HG02642 (cell line): ENCODE data around the gene CNTNAP2.
"Not testable (repeated sequence)": the region's sequence is repeated elsewhere in the genome, so short reads cannot be mapped to it uniquely, and the experiment has no call there.

ENCODE experiments used
- ATAC-seq: cut with Tn5 transposase; IDR thresholded peaks from one replicate; pipeline ENCODE4 v1.9.1; 2021; ENCODE audit warnings: mild to moderate bottlenecking; ENCODE audit not compliant: unreplicated experiment, poor library complexity

Gene CNTNAP2

DNA sequence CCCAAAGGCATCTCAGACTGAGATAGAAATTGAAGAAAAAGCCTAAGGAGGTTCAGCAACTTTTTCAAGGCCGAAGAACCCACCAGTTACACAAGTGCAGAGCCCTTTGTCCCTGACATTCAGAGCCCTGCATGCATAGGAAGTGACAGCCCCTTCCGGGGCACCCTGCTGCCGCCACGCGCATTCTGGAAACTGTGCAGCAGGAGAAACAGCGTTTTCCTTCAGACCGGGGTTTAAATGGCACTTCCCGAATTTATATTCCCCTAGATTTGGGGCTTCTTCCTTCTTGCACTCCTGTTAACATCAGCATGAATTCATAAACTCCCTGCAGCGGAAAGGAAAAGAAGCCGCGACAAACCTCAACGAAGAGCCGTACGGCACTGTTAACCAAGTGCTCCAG lies 2283.5 kb downstream of the CNTNAP2 start:
- ATAC-seq = no peak

DNA sequence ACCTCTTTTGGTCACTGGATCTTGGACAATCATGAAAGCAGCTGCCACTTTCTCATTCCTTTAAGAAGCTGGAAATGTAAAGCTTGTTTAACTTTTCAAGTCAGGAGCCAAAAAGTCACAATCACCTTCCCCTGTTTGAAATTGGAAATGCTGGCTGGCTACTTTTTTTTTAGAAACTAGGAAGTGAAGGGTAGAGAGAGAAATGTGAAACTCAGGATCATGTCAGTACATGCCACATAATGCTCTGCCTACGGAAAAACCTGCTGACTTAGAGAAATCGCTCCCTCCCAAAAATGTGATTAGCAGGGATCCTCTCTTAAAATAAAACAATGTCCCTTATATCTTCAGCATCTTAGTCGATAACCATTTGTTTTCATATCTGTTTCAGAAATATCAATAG lies 2285.6 kb downstream of the CNTNAP2 start:
- no peak for ATAC-seq

DNA sequence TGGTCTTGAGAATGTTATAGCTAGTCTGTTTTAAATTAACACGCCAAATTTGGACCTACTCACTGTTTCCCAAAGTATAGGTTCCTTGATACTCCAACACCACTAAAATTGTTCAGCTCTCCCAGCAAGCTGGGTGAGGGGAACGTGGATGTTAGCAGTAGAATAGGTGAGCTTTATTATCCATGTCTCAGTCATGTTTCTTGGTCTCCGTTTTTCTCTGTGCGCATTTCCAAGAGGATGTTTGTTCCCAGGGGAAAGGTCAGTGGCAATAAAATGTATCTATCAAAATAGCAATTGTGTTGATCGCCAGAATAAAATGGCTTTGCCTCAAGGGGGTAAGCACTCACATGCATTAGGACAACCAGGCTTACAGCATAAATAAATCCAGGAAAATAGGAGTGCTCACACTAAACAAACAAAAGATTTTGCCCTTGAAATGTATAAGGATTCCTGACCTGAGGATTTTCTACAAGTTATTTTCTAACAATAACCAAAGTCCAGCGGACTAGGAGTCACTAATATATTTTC lies 2286.9 kb downstream of the CNTNAP2 start:
- no peak for ATAC-seq

DNA sequence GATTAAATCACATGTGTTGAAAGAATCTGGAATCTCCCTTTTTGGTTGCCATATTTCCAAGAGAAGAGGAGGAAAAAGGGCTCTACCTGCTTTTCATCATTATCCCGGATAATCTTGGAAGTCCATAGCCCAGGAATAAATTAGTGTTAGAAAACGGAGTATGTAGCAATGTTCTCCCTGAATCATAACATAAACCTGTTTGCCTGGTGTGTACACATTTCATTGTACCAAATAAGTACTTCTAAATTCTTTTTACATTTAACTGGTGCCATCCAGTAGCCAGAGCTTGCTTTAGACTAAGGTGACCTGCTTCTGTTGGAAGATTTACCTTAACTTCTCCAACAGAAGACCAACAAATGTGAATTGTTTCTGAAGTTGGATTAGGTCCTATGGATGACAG lies 2291.7 kb downstream of the CNTNAP2 start:
- no peak for ATAC-seq

DNA sequence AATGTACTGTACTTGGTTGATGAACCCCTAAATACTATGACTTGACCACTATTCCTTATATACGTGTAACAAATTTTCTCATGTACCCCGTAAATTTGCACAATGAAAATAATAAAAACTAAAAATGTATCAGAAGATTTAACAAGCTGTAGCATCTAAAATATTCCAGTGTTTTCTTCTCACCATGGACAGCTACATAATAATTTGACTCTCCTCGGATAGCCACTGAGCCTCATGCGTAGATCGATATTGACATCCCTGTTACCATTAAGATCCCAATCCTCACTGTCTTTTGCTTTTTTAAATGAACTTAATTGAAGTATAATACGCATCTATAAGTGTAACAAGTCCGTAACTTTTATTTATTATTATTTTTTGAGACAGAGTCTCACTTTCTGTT lies 2294.3 kb downstream of the CNTNAP2 start:
- ATAC-seq = no peak

DNA sequence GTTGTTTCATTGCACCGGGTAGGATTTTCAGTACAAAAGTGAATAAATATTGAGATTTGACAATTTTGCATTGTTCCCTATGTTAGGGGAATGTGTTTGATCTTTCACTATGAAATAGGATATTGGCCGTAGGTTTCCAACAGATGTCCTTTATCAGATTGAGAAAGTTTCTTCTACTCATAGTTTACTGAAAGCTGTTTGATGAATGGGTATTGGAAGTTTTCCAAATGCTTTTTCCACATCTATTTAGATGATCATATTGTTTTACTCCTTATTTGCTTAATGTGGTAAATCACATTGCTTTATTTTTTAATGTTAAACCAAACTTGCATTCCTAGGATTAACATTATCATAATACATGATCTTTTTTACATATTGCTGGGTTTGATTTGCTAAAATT lies 2296.1 kb downstream of the CNTNAP2 start:
- no peak for ATAC-seq

DNA sequence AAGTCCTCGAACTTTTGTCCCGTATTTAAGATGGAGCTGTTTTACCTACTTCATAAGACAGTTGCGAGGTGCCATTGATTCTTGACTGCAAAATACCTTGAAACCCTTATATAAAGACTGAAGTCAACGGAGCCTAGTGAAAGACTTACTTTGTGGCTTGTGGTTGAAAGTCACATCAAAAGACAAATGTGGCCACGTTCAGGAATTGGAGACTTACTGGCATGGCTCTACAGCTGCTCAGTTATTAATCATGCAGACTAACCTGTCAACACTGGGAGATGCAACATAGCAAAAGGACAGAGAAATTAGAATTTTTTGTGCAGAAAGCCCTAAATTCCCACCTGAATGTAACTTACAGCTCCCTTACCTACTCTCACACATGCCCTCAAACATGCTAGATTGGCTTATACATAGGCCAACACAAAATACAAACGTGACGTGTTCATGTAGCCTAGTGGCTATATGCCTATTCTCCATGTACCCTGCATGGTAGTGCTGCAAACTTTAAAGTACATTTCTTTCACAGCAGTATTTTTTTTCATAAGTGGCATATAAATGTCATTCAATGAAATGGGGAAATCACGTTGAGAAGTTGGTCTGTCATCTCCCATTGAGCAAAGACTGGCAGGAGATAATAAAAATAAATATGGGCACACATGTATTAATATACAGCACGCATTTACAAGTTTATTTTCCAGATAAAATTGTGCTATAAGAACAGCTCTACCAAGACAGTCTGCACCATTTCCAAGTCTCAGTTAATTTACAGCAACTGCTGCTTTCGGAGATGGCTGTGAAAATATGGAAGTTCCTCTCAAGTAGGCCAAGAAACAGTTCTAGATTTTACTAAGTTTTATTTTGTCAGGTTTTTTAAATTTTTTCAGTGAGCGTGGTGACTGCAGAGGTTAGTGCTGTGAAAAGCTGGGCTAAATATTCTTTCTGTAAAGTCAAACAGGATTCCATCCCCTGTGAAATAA lies 2303.5 kb downstream of the CNTNAP2 start:
- ATAC-seq = peak; percentile 77

DNA sequence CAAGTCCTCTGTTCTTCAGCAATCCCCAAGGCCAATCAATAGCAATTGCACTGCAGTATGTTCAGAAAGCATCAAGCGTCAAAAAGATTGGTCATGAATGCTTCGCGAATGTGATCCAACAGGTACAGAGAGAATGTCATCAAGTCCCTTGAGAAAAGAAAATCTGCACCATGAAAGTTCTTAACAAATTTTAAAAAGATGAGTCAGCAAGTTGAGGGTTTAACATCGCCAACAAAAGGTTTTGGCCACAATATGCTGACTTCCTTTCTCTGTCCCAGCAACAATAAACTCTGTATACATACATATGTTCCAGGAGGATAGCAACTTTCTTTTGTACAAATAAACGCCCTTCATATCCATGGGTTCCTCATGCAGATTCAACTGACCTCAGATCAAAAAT lies 2305.4 kb downstream of the CNTNAP2 start:
- ATAC-seq = no peak

DNA sequence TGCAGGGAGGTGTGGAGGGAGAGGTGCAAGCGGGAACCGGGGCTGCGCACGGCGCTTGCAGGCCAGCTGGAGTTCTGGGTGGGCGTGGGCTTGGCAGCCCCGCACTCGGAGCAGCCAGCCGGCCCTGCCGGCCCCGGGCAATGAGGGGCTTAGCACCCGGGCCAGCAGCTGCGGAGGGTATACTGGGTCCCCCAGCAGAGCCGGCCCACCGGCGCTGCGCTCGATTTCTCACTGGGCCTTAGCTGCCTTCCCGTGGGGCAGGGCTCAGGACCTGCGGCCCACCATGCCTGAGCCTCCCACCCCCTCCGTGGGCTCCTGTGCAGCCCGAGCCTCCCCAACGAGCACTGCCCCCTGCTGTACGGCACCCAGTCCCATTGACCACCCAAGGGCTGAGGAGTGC lies 2309.8 kb downstream of the CNTNAP2 start:
- not testable (repeated sequence) for ATAC-seq

DNA sequence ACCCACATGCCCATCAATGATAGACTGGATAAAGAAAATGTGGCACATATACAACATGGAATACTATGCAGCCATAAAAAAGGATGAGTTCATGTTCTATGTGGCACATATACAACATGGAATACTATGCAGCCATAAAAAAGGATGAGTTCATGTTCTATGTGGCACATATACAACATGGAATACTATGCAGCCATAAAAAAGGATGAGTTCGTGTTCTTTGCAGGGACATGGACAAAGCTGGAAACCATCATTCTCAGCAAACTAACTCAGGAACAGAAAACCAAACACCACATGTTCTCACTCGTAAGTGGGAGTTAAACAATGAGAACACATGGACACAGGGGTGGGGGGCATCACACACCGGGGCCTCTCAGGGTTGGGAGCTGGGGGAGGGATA lies 2314.1 kb downstream of the CNTNAP2 start:
- ATAC-seq = not testable (repeated sequence)

DNA sequence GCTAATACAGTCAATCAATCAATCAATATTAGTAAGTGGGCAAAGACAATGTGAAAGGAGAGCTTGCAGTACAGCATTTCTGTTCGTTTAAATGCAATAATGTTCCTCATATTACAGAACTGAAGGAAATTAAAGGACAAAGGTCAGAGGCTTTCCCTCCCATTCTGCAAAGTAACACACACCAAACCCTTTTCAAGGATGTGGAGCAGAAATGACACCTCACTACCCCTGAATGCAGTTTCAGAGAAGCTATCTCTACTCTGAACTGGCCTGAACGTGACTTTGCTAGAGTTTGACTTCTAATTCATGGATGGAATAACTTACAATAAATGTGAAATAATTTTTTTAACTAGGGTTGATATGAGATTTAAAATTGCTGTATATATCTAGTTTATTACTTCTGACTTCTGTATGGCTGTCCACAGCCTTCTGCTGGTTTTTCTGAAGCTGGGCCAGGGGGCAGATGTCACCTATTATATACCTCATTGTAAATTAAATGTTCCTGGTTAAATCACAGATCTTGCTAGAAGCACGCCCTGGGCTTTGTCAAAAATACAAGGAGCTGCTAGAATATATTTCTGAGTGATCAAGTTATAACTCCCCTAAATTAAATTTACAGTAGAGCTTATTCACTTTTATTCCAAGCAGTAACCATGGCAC lies 2317.1 kb downstream of the CNTNAP2 start:
- no peak for ATAC-seq

DNA sequence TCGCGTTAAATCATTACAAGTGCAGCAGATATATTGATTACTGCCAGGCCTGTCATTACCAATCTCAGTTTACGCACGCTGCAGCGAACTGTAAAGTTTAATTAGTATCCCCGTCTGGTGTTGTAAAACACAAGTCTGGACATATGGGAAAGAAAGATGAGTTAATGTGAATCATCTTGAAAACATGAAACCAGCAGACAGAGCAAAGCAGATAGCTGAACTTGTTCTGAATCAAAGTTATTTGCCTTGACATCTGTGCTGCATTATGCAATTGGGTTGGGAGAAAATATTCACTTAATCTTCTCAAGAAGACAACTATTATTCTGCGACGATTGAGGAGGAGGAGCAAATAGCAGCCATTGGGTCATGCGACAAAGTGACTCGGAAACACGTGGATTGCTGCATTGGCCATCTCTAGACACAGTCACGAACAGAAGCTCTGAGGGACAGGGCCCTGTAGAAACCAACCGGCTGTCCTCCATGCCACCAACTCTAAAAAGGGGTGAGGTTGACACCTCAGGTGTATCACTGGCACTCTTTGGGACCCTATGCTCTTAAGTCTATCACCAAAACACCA lies 2317.7 kb downstream of the CNTNAP2 start:
- ATAC-seq = no peak

DNA sequence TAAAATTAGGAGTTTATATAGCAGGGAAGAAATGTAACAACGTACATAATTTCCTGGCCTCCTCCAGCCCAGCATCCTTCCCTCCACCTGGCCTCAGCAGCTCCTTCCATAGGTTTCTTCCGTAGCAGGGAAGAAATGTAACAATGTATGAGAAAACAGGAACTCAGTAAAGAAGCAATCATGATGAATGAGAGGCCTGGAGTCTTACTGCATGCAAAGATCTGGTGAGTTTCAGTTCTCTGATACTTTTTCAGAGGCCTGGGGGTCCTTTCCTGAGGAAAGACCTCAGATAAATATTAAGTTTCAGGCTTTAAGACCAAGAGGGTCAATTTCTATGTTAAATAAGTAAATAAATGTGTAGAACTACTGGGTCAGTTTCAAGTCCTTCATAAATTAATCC lies 2318.3 kb downstream of the CNTNAP2 start:
- no peak for ATAC-seq

DNA sequence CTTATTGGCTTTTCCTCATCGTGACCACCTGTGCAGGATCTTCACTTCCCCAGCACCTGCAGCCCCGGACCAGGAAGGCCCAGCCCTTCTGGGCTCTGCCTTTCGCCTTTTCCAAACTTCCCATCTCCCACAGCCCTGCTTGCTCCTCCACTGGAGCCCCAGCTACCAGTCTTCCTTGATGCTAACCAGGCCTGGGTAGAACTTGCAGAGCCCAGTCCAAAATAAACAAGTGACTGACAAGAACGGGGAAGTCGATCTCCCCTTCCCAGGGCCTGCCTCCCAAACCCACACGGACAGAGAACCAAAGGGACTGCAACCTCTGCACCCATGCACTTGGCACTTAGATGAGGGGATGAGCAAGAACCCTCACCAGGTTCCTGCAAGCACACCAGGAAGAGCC lies 2319.1 kb downstream of the CNTNAP2 start:
- ATAC-seq = no peak

DNA sequence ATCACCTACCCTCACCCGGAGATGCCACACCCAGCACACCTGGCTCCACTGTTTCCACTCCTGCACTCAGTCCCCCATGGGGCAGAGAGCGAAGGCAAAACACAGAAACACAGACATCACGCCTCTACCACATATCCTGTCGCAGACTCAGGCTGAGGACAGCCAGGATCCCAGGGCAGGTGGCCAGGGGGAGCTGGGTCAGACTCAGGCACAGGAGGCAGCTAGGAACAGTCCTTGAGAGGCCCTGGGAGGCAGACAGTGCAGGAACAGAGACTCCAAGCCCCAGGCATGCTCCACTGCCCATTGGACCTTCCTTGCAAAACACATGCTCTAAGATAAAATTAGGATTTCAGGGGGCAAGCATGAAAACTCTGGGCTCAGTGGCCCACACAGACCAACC lies 2319.5 kb downstream of the CNTNAP2 start:
- no peak for ATAC-seq

DNA sequence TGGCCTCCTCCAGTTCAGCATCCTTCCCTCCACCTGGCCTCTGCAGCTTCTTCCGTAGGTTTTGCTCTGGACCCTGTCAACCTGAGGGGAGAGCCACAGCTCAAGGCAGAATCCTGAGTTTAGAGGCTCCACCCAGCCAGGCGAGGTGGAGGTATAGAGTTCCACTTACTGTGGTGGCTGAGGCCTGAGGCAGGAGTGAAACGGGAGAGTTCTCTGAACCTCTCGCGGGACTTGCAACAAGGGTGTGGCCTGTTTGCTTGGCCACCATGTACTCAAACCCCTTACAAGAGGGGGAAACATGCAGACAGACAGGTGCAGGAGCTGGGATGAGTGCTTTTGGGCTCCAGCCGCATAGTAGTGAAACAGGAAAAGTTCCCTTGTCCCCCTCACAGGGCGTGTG lies 2320.0 kb downstream of the CNTNAP2 start:
- ATAC-seq = no peak

DNA sequence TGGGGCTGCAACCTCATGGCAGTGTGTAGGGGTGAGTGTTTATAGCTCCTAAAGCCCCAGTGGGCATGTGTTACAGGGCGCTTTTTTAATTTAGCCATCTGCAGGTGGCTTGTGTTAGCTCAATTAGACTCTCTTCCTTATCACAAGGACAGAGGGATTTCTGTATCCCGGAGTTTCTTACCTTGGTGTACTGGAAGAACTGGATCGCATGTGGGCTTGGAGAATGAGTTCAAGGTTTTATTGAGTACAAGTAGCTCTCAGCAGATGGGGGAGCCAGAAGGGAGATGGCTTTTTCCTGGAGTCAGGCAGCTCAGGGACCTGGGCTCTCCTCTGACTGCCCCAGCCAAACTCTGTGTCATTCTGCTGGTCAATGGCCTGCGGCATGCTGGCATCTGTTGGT lies 2320.4 kb downstream of the CNTNAP2 start:
- no peak for ATAC-seq

DNA sequence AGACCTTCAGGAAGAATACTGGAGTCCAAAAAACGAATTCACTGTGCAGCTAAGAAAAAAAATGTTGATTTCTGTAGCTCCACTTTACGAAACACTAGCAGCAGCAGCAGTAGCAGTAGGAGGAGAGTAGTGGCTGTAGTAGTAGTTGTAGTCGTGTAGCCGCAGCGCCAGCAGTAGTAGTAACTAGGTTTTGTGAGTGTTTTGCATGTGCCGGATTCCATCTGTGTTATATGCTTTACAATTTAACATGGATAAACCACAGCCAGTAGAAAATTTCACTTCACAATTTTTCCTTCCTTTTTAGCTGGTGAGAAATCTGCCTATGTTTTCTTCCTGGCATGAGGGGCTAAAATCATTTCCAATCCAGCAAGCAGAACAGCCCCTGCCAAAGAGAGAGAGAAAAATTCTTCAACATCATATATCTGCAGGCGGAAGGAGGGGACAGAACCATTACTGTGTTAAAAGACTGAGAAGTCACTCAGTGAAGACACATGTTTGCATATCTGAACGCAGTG lies 2325.6 kb downstream of the CNTNAP2 start:
- ATAC-seq = no peak

DNA sequence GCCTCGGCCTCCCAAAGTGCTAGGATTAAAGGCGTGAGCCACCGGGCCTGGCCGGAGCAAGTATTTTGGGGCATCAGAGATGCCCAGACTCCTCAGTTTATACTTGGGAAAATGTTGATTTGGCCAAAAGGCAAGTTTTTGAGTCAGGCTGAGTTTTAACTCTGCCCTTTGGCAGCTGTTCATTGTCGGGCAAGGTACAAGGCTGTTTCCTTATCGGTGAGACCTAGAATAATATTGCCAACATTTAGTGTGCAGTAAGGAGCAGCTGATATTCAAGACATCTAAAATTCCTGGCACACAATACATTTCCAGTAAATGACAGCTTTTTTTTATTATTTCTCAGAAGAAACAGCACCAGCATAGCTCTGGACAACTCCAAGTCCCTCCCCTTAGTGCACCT lies 2326.3 kb downstream of the CNTNAP2 start:
- no peak for ATAC-seq

DNA sequence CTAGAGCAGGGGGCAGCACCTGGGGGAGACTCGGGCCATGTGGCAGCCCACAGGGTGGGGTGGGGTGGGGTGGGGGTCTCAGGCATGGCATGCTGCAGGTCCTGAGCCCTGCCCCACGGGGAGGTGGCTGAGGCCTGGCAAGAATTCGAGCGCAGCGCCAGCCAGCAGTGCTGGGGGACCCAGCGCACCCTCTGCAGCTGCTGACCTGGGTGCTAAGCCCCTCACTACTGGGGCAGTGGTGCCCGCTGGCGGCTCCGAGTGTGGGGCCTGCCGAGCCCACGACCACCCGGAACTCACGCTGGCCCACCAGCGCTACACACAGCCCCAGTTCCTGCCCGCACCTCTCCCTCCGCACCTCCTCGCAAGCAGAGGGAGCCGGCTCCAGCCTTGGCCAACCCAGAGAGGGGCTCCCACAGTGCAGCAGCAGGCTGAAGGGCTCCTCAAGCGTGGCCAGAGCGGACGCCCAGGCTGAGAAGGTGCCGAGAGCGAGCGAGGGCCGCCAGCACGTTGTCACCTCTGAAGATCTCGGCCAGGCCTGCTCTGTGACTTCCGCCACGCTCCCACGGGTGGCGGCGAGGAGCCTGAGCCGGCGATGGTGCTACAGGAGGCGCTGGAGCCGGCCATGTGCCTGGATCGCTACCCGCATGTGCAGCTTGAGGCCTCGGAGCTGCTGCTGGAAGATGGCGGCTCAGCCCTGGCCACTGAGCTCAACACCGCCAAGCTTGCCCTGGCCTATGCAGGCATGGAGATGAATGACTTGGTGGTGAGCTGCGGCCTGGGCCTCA lies 2328.9 kb downstream of the CNTNAP2 start:
- no peak for ATAC-seq
